NCI-H2107 treated with DMSO at 0.1 percent for 48 hours (cell line): Measurements from ENCODE around the gene PIP4K2C.

Experiments used
- DNase-seq: peaks from one replicate; lab custom pipeline; 2025; ENCODE audit not compliant: unreplicated experiment; lab: John Stamatoyannopoulos, UW

Gene PIP4K2C

DNA sequence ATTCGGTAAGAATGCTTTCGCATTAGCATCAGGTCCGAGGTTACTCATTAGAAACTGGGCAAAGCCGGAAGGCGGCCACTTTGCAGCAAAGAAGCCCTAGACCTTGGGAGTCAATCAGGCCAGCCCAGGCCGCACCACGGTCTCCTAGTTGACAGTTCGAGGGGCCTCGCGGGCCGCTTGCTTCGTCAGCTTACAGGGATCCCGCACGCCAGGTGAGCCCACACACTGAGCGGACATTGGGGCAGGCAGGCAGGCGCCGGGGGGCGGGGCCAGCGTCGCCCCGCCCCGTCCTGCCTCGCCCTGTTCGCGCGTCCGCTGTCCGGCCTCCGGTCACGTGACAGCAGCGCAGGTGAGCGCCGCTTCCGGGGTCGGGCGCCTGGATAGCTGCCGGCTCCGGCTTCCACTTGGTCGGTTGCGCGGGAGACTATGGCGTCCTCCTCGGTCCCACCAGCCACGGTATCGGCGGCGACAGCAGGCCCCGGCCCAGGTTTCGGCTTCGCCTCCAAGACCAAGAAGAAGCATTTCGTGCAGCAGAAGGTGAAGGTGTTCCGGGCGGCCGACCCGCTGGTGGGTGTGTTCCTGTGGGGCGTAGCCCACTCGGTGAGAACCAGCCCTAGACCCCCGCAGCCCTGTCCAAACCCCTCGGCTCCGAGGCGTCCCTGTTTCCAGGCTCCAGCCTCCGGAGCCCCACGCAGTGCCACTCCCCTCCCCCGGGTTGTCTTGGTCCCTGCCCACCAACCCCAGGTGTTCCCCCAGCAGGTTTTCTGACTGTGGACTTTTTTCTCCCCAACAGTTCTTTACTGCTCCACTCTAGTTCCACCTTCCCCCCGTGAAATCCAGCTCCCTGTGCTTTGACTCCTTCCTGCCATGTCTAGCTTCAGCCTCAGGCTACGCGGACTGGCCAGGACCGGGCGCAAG is at the start of gene PIP4K2C:
TSS of gene PIP4K2C (plus strand) at position 329 of the 918 bp plus-strand sequence. CDS start at position 427, 98 bp downstream.
- peak; percentile 76 for DNase-seq

DNA sequence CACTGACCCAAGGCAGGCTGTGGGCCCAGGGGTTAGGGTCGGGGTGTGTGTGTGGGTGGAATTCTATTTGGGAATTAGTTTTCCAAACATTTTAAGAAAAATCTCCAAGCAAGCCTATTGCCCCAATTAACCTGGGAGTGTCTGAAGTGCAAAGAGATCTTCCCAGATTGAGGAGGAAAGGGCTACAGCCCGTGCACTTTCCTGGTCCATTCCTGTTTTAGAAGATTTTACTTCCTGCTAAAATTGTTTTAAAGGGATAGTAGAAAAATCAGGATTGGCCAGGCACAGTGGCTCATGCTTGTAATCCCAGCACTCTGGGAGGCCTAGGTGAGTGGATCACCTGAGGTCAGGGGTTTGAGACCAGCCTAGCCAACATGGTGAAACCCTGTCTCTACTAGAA is 49.3 kb upstream of the PIP4K2C start:
- no peak for DNase-seq

DNA sequence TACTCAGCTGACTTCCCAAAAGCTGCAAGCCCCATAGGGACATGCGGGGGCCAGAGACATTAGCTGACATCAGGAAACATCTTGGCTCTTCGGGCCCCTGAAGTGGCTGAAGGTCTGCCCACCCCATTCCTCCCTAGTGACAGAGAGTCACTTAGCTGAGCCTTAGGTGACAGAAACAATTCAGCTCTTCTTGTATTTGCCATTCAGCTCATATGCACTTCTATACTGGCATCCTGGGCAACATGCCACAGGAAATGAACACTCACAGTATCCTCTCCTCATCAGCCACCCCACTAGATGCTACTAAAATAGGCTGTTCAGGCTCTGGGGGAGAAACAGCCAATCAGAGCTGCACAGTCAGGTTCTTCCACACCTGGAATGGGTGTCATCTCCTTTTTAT is 47.4 kb upstream of the PIP4K2C start:
- no peak for DNase-seq

DNA sequence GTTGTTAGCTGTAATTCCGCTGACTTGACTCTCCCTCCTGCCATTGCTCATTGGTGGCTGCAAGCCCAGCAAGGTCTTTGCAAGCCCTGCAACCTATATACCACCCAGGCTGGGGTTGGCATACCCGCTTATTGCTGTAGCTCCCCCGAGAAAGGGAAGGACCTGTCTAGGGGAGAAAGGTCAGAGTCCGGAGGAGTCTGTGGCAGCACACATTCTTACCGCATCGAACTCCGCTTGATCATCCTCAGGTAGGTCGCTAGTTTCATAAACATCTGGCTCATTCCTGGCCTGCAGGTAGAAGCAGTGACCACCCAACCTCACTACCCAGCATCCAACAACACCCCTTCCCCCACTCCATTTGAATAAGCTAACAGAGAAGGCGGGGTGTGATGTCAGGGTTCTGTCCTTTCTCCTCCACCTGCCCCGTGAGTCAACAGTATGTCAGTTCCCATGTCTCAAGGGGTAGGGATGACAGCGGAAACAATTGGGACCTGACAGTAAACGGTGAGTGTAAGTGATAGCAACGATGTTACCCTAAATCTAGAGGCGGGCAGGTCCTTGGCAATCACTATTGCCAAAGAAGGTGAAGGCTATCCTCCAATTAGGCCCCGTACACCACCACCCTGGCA is 45.1 kb upstream of the PIP4K2C start:
- DNase-seq = no peak

DNA sequence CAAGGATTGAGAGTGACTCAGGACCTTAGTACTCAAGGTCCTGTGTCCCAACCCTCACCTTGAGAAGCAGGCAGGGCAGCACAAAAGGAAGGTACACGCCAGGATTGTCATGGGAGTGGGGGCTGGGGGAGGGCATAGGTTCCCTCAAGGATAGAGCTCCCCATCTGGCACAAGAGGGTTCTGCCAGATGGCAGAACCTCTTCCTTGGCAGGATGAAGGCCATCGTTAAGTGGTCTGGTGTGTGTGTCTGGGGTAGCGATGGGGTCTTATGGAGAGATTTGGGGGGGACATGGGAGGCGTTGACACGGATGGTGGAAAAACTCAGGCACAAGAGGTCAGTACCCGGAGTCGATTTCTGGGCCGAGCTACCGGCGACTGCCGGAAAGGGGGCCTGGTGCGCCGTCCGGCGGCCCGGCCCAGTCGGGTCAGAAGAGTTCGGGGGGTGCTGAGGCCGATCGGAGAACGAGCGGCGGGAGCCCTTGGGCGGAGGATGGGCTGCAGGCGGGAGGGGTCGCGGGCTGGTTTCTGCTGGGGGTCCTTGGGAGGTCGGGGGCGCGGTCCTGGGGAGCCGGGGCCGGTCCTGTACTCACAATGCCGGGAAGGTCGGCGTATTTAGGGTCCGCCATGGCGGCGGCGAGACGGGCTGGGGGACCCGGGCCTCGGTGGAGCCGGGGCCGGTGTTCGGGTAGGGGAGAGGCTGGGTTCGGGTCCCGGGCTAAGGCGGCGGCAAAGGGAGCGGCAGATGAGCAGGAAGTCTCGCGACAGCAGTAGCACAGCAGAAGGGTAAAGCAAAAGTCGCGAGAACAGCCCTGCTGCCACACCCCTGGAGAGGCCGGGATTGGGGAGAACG is 44.3 kb upstream of the PIP4K2C start, which contains the start of gene DCTN2:
TSS of gene DCTN2 (minus strand) at position 755 of the 850 bp plus-strand sequence. CDS start at position 626, 129 bp downstream.
- peak; percentile 22 for DNase-seq

DNA sequence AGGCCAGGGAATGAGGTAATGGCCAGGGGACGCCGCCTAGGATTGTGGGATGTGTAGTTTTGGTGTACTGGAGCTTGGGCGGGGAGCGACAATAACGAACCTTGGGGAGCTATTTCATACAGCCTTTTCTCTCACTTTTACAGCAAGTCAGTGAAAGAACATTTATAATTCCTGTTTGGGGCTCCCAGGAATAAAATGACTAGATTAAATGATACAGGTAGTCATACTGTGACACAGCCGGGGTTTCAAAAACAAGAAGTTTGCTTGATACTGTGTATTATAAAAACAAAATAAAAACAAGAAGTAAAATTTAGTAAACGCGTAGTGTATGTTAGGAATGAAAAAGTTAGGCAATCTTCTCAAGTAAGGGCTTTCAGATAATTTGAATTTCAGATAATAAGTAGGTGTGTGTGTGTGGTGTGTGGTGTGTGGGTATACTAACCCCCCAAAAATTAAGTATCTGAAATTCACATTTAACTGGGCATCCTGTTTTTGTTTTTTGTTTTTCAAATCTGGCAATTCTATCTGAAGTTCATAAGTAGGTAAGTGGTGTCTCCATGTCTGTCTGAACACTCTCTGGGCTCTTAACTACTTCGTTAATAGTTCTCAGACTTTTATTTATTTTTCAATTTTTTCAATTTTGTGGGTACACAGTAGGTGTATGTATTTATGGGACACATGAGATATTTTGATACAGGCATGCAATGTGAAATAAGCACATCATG is 43.5 kb upstream of the PIP4K2C start:
- DNase-seq = peak; percentile 98

DNA sequence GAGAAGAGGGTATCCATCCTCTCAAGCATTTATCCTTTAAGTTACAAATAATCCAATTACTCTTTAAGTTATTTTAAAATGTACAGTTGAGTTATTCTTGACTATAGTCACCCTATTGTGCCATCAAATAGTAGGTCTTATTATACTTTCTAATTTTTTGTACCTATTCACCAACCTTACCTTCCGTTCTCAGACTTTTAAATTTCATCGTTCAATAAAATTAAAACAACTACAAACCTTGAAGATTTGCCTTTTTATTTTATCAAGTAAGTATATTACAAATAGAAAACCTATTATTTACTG is 43.0 kb upstream of the PIP4K2C start:
- no peak for DNase-seq

DNA sequence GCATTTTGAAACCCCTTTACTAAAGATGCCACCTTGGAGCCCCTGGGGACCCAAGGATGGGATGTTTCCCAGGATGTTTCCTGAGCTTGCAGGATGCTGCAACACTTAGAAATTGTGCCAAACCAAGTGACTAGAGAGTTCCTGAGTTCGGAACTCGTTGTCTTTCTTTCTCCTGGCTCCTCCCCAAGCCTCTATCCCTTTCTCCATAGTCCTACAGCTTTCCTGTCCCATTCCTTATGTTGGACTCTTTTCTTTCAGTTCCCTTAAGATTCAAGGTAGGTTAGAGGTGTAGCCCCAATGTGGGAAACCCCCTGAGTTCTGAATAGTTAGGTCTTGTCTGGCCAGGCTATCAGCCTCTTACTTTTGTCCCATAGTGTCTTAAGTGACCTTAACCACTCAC is 42.5 kb upstream of the PIP4K2C start:
- no peak for DNase-seq

DNA sequence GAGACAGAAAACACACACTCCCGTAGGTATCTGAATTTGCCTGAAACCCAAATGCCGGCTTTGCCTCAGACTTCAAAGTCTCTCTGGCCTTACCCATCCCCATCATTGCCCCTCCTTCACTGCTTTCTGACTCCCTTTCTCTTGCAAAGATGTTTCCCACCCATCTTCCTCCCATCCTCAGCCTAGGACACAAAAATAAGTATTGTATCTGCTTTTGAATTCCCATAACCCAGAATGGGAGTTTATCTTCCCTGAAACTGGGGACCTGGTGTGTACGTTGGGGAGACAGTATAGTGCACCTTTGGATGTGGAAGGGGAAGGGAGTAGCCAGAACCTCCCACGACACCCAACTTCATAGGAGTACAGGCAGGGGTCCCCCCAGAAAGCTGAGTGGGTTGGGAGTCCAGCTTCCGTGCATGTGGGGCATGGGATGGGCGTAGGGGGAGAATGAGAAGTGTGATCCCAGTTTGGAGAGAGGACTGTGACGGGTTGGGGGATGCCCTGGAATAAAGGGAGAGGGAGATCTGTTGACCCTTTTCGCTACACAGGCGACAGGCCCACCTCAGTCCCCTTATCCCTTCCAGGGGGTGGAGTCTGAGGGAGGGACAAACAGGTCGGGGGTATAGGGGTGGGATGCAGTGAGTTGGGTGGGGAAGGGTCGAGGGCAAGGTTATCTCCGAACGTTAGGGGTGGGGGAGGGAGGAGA is 41.6 kb upstream of the PIP4K2C start:
- DNase-seq = no peak

DNA sequence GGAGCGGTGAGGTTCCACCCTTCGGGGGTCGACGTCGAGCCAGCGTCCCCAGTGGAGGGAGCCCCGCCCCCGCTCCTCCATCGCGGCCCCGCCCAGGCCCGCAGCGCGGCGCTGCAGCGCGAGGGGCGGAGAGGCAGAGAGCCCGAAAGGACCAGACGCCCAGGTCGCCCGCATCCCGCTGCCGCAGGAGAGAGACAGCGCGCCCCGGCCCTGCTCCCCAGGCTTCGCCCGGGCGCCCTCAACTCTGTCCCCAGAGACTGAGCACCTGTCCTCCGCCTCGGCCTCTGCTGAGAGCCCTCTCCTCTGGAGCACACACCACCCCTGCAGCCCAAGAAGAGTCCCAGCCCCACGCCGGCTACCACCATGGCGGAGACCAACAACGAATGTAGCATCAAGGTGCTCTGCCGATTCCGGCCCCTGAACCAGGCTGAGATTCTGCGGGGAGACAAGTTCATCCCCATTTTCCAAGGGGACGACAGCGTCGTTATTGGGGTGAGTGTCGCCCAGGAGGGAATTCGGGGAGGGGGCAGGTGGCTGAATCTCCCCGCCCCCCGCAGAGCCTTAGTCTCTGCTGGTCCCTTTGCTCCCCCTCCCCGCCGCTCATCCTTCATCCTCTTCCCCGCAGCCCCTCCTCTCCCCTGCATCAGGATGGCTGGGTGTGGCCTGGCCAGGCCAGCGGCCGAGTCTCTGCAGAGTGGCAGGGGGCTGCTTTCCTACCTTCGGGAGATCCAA is 40.9 kb upstream of the PIP4K2C start, which contains the start of gene KIF5A:
TSS of gene KIF5A (plus strand) at position 136 of the 732 bp plus-strand sequence. CDS start at position 364, 228 bp downstream.
- DNase-seq = no peak

DNA sequence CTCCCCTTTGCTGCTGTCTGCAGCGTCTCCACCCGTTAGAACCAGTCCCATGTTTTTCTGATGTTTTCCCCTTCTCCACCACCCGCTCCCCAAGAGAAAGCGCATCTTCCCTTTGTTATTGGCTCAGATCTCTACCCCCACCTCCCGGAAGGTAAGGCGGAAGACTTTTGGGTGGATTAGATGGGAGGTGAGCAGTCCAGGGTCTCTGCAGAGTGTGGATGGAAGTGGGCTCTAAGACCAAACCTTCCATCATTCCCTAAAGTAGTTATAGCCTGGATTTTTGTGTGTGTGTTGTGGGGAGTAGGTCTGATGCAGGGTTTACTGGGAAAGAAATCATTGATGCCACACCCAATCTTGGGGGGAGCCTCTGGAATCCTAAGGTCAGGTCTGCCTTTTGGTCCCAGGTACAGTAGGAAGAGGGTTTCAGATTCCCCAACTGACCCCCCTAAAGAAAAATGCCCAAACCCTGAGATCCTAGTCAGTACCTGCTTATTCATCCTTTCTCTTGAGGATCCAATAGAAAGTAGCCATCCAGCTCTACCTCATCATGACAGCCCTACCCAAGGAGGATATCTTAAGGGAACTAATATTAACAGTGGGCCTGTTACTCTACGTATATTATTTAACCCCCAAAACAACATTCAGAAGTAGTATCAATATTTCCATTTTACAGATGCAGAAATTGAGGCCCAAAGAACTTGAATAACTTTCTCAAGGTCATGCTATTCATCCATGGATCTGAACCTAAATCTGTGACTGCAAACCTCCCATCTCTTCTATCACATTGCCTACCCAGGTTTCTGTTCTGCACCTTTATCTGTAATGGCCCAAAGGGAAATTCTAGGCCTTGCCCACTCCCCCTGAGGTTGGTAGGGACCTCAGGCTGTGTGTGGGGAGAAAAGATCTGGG is 40.1 kb upstream of the PIP4K2C start:
- no peak for DNase-seq

DNA sequence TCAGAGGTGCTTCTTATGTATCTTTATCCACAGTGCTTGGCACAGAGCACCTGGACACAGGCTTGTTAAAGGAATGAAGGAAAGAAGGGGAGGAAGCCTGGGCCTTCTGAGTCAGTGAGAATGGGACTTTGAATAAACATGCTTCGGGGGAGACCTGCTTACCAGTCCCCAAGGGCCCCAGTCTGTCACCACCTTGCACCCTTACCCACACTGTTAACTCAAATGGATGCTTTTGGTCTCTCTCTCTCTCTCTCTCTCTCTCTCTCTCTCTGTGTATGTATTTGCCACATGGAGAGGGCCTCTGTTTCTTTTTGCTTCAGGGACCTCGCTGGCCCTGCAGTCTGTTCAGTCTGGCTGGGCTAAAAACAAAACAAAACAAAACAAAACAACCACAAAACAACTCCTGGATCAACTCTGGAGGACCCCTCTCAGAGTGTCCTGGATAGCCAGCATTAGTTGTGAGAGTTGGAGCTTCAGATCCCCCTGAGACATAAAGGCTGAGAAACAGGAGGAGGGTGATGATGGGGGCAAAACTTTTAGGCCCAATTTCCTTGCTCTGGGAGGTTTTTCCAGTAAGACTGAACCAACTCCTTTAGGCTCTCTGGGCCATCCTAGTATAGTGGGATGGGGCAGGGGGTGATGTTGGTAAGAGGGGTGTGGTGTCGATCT is 39.2 kb upstream of the PIP4K2C start:
- no peak for DNase-seq

DNA sequence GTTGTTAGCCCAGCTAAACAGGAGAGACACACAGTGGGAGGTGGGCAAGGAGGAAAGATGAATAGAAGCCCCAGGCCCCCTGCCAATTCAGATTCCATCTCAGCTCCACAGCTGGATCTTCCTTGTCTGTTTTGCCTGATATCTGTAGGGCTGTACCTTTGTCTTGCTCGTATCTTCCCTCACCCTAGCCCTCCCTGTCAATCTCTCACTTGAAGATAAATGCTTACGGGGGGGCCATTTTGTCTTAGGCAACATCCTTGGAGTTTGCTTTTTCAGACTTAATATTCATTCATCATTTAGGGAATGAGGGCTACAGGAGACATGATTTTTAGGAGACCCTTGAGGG is 38.7 kb upstream of the PIP4K2C start:
- DNase-seq = no peak

DNA sequence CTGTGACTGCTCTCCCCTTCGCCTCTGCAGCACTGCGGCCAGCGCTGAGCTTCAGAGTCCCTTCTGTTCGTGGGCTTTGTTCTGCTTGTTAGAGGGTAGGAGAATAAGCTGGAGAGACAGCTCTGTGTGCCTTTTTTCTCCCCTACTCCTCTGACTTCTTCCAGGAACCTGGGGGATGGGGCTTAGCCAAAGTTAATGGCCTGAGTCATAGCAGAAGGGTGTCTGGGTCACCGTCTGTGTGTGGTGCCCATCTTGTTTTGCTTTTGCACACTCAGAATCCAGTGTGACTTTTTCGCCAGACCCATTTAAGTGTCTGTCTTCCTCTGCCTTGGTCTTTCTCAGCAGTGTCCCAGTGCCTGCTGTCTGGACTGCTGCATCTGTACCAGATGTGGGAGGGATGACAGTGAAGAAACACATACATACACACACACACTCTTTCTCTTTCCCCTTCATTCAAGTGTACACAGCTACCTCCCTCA is 38.1 kb upstream of the PIP4K2C start:
- DNase-seq = no peak

DNA sequence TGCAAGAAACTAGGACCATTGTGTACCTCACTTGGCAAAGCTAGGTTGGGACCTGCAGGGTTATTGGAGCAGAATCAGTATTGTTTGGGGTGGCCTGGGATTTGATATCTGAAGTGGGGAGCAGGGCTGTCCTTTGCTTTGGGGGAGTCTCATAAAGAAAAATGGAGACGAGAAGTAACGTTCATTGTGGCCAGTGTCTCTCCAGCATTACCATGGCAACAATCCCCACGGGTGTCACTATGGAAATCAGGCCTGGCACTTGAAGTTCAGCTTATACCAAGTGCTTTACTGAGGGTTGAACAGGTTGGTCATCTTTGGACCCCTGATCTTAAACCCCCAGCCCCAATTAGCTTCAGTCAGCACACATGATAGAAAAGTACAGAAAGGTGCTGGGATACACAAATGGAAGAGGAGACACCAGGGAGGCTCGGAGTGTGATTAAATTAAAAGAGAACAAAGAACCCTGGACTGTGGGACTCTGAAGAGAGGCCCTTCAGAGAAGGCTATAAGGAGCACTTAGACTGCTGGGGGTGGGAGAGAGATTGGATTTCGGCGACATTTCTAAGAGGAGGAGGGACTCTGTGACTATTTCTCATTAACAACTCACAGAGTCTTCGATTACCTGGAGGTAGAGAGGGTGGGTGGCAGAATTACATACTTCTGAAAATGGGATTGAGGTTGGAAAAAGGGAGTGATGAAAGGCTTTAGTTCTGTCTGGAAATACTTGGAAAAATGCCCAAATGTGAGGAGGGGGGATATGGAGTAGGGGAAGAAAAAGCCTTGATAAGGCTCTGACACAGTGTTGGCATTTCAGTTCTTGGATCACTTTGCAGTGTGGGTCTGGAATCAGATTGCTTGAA is 37.4 kb upstream of the PIP4K2C start:
- DNase-seq = peak; percentile 76

DNA sequence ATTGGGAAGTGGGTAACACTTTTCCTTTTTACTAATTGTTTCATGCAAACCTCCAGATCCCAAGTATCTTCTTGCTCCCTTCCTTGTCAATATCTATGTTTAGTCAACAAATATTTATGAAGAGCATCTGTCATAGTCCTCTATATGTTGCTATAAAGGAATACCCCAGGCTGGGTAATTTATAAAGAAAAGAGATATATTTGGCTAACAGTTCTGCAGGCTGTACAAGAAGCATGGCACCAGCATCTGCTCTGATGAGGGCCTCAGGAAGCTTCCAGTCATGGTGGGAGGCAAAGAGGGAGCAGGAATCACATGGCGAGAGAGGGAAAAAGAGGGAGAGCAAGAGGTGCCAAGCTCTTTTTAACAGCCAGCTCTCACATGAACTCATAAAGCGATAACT is 36.5 kb upstream of the PIP4K2C start:
- DNase-seq = no peak

DNA sequence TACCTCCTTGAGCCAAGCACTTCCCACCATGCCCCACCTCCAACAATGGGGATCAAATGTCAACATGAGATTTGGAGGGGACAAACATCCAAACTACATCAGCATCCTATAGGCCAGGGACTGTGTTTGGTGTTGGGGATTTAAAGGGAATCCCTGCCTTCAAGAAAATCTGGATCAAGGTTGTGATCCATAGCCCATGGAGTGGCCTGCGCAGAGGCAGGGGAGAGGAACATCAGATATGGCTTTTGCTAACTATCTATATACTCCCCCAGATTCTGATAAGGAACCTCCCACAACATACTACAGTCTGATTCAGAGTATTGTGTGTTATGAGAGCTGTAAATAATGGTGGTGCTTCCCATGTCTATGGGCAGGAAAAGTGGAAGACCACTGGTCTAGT is 36.1 kb upstream of the PIP4K2C start:
- DNase-seq = peak; percentile 34
